Measurements from ENCODE around the gene PLXNA2. TPM values are rescaled to one million over a fixed set of nuclear protein-coding genes. Genes with fewer than 3 reads are reported as not detected.

PLXNA2 gene
- total RNA-seq, 1 experiment from 2014 or later, result 5.3 TPM

DNA sequence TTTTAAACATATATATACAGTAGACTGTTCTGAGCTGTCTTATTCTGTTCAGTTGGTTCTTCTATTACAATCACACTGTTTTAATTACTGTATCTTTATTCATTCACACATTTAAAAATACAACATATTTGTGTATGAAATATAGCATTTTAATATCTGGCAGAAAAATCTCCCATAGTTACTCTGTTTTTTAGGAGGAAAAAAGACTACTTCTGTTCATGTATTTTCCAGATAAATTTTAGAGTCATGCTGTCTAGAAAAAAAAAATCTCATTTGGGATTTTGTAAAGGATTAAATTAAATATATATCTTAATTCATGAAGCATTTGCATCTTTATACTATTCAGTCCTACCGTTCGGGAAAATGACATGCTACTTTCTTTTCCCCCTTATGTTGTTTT, 231.5 kb downstream of the PLXNA2 start:
- Histone ChIP-seq H3K4me3 (ENCODE audit: insufficient read depth, low read depth, low read length) (no peak overlapping the region), H3K27me3 (ENCODE audit: control insufficient read depth, insufficient read depth, low read length) (no peaks in the 10 kb centered on the region; the same call in 1 of the 2 replicates)
- DNase-seq, result no peak

DNA sequence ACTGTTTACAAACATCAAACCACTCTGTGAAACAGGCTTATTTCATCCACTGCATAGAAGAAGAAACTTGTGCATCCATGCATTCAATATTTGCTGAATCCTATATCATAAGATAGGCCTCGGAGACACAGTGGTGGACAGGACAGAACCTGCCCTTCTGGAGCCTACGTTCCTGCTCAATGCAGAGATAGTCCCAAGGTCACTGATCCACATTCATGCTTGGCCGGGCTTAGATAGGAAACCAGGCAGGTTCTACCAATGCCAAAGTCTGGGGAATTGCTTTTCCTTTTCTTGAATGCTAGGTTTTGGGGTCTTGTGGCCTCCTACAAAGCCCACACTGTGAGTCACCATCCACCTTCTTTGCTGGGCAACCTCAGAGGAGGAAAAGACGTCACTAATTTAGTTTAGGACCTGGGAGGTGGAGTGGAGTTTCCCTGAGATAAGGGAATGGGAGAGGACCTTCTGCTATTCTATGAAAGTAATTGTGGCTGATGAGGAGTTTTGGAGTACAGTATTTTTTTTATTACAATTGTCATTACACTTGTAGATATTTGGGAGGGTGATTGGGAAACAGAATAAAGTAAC, 233.6 kb downstream of the PLXNA2 start:
- no peak for DNase-seq

More for the DNA sequence above, 231.5 kb downstream of the PLXNA2 start:
- H3K36me3 ChIP-seq (replicated peaks; ENCODE audit: control insufficient read depth, insufficient read depth, low read length), result no peaks in the 10 kb centered on the region

DNA sequence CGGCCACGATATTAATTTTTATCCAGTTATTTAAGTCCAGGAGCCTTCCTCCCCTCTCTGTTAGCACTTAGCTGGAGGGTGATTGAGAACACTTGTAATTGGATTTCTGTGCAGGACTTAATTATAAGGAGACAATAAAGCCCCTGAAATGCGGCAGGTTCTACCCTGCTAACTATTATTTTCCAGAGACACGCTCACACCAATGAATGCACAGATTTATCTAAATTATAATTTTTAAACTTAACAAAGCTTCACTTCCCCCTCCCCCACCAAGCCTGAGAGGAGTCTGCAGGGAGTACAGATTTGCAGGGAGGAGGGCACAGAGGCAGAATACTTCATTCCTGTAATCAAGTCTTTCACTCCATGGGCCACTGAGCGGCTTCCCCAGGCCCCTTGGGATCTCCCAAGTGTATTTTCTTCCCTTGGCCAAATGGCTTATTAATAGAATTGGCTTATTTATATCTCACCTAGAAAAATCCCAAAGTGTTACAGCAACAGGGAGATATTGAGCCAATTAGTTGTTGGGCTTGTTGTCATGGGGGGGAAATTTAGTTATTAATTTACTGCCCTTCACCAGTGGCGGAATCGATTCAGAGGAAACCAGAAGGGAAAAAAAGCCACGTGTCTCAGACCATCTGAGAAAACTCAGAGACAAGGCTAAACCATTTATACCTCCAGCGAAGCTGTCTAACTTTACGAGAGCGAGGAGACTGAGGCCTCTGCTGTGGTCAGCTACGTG, 234.3 kb downstream of the PLXNA2 start:
- Histone ChIP-seq H3K27me3 (ENCODE audit: control insufficient read depth, insufficient read depth, low read length) (no peaks in the 10 kb centered on the region; the same call in 1 of the 2 replicates), H3K4me3 (ENCODE audit: insufficient read depth, low read depth, low read length) (no peak overlapping the region), H3K36me3 (replicated peaks; ENCODE audit: control insufficient read depth, insufficient read depth, low read length) (no peaks in the 10 kb centered on the region)
- DNase-seq, result no peak

More for the DNA sequence above, 233.6 kb downstream of the PLXNA2 start:
- Histone ChIP-seq H3K27me3 (ENCODE audit: control insufficient read depth, insufficient read depth, low read length) (no peaks in the 10 kb centered on the region; the same call in 1 of the 2 replicates), H3K4me3 (ENCODE audit: insufficient read depth, low read depth, low read length) (no peak overlapping the region), H3K36me3 (replicated peaks; ENCODE audit: control insufficient read depth, insufficient read depth, low read length) (no peaks in the 10 kb centered on the region)

DNA sequence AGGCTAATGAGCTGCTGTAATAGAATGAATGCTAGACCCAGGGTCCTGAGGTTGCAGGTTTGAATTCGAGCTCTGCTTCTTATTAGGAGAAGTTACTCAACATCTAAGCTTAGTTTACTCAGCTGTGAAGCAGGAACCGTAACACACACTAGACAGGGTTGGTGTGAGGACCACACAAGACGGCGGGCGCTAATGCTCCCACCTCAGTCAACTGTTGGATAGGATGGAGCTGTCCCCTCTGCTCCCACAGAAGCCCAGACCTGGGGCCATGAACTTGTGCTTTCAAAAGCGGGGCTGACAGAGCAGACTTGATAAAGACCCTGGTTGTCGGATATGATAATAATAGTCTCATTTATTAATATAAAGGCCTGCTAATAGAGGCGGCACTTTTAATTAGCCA, 234.9 kb downstream of the PLXNA2 start:
- Histone ChIP-seq H3K27me3 (ENCODE audit: control insufficient read depth, insufficient read depth, low read length) (no peaks in the 10 kb centered on the region; the same call in 1 of the 2 replicates), H3K4me3 (ENCODE audit: insufficient read depth, low read depth, low read length) (no peak overlapping the region), H3K36me3 (replicated peaks; ENCODE audit: control insufficient read depth, insufficient read depth, low read length) (no peaks in the 10 kb centered on the region)
- no peak for DNase-seq

DNA sequence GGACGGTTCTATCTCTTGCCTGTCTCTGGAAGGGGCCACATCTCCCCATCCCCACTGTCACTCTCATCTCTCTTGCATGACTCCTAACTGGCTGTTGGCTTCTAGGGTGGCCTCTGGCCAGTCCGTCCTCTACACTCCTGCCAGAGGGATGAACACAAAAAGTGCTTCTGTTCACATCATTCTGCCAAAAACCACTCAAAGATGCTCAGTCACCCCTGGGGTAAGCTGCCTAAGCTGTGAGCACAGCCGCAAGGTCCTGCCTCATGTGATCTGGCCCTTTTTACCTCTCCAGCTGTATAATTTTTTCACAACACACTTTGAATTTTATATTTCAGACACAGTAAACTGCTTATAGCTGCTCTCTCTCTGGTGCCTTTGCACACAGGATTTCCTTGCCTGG, 235.7 kb downstream of the PLXNA2 start:
- Histone ChIP-seq H3K4me3 (ENCODE audit: insufficient read depth, low read depth, low read length) (no peak overlapping the region), H3K36me3 (replicated peaks; ENCODE audit: control insufficient read depth, insufficient read depth, low read length) (no peaks in the 10 kb centered on the region), H3K27me3 (ENCODE audit: control insufficient read depth, insufficient read depth, low read length) (no peaks in the 10 kb centered on the region; the same call in 1 of the 2 replicates)
- no peak for DNase-seq

DNA sequence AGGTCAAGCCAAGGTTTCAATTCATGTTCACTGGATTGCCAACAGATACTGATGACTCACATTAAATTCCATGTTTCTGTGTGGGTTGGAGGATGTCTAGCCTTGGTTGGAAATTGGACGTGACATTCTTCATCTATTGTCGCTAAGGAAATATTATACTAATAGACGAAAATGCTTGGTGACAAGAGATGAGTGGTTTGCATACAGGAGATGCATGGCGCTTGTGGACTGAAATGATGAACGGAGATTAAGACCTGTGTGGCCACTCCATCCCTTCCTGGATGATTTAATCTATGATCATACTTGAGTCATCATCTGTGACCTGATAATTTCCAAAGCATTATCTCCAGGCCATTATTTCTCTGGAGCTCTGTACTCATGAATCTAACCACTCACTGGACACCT, 236.2 kb downstream of the PLXNA2 start:
- H3K4me3 ChIP-seq (ENCODE audit: insufficient read depth, low read depth, low read length), result no peak overlapping the region
- DNase-seq, result no peak
- no peaks in the 10 kb centered on the region for H3K36me3 ChIP-seq (replicated peaks; ENCODE audit: control insufficient read depth, insufficient read depth, low read length)
- no peaks in the 10 kb centered on the region; the same call in 1 of the 2 replicates for H3K27me3 ChIP-seq (ENCODE audit: control insufficient read depth, insufficient read depth, low read length)

DNA sequence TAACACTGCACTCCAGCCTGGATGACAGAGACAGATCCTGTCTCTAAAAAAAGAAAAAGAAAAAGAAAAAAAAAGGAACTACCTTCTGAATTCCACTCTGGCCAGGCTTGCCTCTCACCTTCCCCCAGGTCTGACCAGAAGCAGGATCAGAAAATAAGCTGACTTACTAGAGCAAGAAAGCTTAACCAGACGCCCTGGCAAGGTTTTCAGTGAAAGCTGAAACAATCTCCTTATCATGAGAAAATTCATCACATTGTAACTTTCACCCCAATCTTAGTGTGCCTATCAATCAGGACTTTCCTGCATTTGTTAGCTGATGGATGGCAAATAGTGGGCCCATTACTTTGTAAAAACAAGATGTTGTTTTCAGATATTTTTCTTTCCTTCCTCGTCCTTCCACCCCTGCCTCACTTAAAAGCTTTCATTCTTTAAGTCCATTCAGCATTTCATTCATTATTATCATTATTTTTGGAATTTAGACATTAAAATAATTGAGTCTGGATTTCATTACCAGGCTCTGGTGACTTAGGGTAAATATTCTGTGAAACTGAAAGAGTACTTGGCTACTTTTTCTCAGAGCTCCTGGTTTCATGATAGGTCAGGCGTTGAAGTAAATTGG, 236.8 kb downstream of the PLXNA2 start:
- no peak overlapping the region for H3K4me3 ChIP-seq (ENCODE audit: insufficient read depth, low read depth, low read length)
- no peaks in the 10 kb centered on the region for H3K36me3 ChIP-seq (replicated peaks; ENCODE audit: control insufficient read depth, insufficient read depth, low read length)
- no peak for DNase-seq
- no peaks in the 10 kb centered on the region; the same call in 1 of the 2 replicates for H3K27me3 ChIP-seq (ENCODE audit: control insufficient read depth, insufficient read depth, low read length)

DNA sequence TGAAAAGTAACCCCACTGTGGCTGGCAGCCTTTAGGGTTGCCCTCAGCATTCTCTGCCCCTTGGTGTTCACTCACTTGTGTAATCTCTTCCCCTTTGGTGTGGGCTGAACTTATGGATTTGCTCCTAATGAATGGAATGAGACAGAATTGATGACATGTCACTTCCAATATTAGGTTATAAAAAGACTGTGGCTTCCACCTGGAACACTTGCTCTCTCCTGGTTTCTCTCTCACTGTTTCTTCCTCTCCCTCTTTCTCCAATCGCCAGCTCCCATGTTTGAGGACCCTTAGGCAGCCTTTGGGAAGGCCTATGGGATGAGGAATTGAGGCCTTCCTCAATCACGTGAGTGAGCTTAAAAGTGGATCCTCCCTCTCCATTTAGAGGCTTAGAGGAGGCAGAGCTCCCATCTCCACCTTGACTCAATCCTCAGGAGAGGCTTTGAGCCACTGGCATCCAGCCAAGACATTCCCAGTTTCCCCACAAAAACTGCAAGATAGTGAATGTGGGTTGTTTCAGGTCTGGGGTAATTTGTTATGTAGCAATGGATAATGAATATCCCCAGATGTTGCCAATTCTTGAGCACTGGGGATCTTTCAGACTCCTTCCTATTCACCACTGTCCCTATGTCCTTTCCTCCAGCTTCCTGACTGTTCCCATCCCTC, 237.8 kb downstream of the PLXNA2 start:
- H3K4me3 ChIP-seq (ENCODE audit: insufficient read depth, low read depth, low read length), result no peak overlapping the region
- DNase-seq, result no peak
- no peaks in the 10 kb centered on the region for H3K36me3 ChIP-seq (replicated peaks; ENCODE audit: control insufficient read depth, insufficient read depth, low read length)
- H3K27me3 ChIP-seq (ENCODE audit: control insufficient read depth, insufficient read depth, low read length), result no peaks in the 10 kb centered on the region; the same call in 1 of the 2 replicates

DNA sequence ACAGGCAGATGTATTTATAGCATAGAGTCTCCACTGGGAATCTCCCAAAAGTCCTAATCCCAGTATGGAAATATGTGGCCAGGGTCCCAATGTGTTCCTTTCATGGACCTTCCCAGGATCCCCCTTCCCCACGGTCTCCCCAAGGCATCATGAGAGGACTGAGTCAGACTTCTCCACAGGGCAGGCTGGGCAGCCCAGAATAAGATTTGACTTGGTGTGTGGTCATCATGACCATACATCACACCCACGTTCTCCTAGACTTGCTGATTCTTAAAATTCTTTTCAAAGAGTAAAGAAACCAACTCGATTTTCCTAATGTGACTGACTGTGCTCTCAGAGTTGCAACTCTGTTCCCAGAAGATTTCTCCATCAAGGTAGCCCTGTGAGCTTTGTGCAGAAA, 239.3 kb downstream of the PLXNA2 start:
- DNase-seq, result no peak
- Histone ChIP-seq H3K4me3 (ENCODE audit: insufficient read depth, low read depth, low read length) (no peak overlapping the region), H3K27me3 (ENCODE audit: control insufficient read depth, insufficient read depth, low read length) (no peaks in the 10 kb centered on the region; the same call in 1 of the 2 replicates), H3K36me3 (replicated peaks; ENCODE audit: control insufficient read depth, insufficient read depth, low read length) (no peaks in the 10 kb centered on the region)

DNA sequence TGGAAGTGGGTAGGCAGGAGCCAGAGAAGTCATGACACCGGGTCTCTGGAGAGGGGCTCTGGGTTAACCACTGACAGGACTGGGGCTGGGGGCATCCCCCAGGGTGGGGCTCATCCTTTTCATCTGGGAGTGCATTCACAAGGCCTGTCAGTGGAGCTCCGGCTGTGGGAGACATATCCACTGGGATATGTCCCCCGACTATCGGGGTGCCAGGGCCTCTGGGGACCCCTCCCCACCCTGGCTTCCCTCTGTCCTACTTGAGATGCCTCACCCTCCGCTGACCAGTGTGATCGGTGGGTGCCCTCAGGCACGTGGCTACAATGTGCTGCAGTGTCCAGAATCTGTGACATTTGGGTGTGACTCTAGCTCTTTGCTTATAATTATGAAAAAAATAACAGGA, 240.9 kb downstream of the PLXNA2 start:
- no peak for DNase-seq

DNA sequence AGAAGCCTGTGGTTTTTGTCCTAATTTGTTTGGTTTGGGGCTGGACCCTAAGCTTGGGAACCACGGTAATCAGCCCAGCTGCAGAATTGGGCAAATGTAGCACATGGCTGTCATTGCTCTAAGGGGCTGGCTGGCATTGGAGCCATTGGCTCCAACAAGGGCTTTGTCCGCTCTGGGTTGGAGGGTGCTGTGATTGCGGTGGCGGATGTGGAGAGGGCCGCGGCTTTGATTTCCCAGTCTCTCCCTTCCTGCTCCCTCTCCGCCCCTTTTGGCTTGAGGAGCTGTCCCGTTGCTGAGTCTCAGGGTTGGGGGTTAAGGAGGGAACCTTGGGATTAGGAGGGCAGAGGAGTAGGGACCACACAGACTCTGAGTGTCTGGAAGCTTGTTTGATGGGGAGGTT, 241.5 kb downstream of the PLXNA2 start:
- Histone ChIP-seq H3K36me3 (replicated peaks; ENCODE audit: control insufficient read depth, insufficient read depth, low read length) (no peaks in the 10 kb centered on the region), H3K4me3 (ENCODE audit: insufficient read depth, low read depth, low read length) (no peak overlapping the region), H3K27me3 (ENCODE audit: control insufficient read depth, insufficient read depth, low read length) (no peaks in the 10 kb centered on the region; the same call in 1 of the 2 replicates)
- DNase-seq, result no peak

More for the DNA sequence above, 240.9 kb downstream of the PLXNA2 start:
- no peaks in the 10 kb centered on the region; the same call in 1 of the 2 replicates for H3K27me3 ChIP-seq (ENCODE audit: control insufficient read depth, insufficient read depth, low read length)
- H3K36me3 ChIP-seq (replicated peaks; ENCODE audit: control insufficient read depth, insufficient read depth, low read length), result no peaks in the 10 kb centered on the region
- no peak overlapping the region for H3K4me3 ChIP-seq (ENCODE audit: insufficient read depth, low read depth, low read length)

DNA sequence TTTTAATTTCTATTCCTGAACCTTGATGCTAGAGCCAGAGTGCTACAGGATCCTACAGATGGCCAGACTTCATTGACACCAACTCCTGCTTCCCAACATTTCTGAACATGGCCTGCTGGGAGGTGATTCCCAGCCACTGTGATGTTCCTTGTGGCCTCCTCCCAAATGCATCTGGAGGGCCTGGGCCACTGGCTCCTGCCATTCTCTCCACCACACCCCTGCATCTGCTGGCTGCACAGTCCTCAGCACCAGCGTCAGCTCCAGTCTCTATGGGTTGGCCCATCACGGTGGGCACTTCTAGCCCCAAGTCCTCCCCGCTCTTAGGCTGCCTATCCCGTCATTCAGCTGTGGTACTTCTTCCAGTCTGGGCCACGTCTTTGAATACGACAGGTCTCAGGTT, 242.1 kb downstream of the PLXNA2 start:
- Histone ChIP-seq H3K4me3 (ENCODE audit: insufficient read depth, low read depth, low read length) (no peak overlapping the region), H3K36me3 (replicated peaks; ENCODE audit: control insufficient read depth, insufficient read depth, low read length) (no peaks in the 10 kb centered on the region), H3K27me3 (ENCODE audit: control insufficient read depth, insufficient read depth, low read length) (no peaks in the 10 kb centered on the region; the same call in 1 of the 2 replicates)
- DNase-seq, result no peak

DNA sequence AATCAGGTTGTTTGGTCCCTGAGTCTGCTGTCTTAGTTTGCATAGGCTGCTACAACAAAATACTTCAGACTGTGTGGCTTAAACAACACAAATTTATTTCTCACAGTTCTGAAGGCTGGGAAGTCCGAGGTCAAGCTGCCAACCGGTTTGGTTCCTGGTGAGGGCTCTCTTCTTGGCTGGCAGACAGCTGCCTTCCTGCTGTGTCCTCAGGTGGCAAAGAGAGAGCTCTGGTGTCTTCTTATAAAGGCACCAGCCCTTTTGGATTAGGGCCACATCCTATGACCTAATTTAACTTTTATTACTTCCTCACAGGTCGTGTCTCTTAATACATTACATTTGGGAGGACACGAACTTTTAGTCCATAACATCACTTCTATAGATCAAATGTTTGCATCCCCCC, 243.7 kb downstream of the PLXNA2 start:
- no peaks in the 10 kb centered on the region; the same call in 1 of the 2 replicates for H3K27me3 ChIP-seq (ENCODE audit: control insufficient read depth, insufficient read depth, low read length)
- no peak overlapping the region for H3K4me3 ChIP-seq (ENCODE audit: insufficient read depth, low read depth, low read length)
- H3K36me3 ChIP-seq (replicated peaks; ENCODE audit: control insufficient read depth, insufficient read depth, low read length), result no peaks in the 10 kb centered on the region
- DNase-seq, result no peak

DNA sequence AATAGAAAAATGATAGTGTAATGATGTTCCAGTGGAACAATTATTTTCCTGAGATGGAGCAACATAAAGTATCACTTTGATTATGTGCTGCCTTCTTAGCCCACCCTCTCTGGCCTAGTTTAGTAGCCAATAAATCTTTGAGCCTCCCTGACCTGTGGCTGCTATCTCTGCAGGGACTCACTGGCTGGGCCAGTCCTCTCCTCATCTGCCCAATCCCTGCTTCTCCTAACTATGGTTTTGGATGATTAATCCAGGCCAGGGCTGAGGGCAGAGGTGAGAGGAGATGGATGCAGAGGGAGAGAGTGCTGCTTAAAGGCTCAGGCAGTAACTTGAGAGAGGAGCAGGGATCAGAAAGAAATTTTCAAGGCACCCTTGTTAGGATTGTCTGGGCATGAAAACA, 244.2 kb downstream of the PLXNA2 start:
- H3K27me3 ChIP-seq (ENCODE audit: control insufficient read depth, insufficient read depth, low read length), result no peaks in the 10 kb centered on the region; the same call in 1 of the 2 replicates
- no peak for DNase-seq
- no peak overlapping the region for H3K4me3 ChIP-seq (ENCODE audit: insufficient read depth, low read depth, low read length)
- no peaks in the 10 kb centered on the region for H3K36me3 ChIP-seq (replicated peaks; ENCODE audit: control insufficient read depth, insufficient read depth, low read length)
